HG02938 (cell line): ENCODE results near the gene AANAT.

Source experiments
- ATAC-seq: cut with Tn5 transposase; IDR thresholded peaks from one replicate; pipeline ENCODE4 v1.9.1; 2021; ENCODE audit warnings: mild to moderate bottlenecking, moderate library complexity; ENCODE audit not compliant: unreplicated experiment

The AANAT gene

DNA sequence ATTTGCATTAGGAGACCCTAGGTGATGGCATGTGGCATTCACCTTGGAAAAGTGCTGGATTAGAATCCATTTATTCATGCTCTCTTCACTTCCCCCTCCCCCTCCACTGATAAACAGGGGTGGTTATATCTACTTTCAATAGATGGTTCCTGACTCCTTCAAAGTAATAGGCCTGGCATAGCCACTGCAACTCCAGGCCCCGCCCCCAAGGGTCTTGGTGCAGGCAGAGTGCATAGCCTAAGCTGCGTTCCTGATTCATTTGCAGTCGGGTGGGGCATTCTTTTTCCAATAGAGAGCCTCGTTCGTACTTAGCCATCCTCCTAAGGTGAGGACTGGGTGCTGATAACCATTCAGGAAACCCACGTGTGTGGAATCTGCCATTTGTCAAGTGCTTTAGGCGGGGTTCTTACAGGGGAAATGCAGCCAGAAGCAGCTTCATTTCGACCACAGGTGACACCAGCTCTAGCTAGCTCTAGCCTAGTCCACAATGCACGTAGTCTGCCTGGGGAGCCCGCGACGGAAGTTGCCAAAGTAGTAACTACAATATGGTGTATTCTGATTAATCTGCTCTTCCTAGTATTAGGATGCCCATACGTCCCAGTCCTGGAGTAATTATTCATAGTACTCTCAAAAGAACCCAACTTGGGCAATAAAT is 25.6 kb upstream of the AANAT start:
- ATAC-seq = no peak

DNA sequence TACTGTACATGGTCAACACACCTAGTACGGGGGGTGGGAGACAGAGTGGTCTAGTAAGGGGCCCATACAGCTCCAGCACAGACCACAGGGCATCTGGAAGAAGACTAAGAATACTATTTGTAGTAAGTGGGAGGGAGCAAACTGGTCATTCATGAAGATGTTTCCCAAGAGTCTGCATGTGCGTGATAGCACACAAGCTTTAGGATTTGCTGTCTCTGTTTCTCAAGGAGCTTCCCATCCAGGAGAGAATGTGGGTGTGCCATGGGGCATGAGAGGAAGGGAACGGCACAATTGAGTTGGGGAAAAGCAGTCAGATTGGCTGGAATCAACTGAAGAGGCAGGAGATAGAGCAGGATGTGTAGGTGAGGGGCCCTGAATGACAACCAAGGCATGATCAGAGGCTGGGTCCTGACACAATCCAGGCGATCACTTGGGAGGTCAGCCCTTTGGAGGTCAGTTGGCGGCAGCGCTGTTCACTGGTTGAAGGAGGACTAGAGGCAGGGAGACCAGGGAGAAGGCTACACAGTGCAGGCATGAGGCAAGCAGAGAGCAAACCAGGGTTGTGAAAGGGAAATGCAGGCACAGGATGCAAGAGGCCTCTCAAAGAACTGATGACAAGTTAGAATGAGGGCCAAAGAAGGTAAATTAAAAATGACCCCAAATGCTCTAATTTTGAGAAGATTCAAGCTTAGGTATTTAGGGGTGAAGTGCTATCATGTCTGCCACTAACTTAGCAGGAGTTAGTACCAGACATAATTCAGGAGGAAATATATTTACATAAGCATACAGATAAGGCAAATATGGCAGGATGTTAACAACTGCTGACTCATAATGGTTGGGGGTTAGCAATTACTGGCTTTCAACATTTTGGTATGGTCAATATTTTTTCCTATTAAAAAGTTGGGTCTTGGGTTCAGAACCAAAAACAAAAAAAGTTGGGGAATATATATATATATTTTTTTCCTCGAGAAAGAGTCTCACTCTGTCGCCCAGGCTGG is 24.8 kb upstream of the AANAT start:
- no peak for ATAC-seq

DNA sequence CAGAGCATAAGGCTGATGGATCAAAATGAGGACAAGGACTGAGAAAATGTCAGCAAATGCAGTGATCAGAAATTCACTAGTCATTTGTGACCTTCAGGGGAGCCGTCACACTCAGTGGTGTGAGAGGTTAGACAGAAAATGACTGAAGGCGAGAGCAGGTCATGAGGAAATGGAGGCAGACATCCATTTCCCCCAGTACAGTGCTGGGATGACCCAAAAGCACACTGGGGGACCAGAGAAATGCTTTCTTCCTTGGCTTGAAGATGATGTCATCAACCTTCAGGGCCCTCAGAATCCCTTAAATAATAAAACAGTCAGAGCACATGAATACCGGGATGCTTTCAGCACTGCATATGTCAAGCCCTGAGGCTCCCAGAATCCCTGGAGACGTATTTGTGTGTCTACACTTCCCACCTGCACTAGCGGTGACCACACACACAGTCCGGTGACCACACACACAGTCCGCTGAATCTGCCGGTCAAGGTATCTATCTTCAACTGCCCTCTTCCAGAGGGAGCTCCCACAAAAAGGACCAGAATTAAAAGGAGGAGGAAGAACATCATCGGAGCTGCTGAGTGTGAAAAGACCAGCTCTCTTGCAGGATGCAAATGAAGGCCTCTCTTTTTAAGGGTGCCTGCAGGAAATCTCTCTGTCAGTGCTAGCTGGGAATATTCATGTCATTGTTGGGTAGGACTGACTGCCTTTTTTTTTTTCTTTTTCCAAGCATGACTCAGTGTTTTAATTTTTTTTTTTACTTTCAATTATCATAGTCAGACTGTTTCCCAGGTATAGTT is 22.7 kb upstream of the AANAT start:
- no peak for ATAC-seq

DNA sequence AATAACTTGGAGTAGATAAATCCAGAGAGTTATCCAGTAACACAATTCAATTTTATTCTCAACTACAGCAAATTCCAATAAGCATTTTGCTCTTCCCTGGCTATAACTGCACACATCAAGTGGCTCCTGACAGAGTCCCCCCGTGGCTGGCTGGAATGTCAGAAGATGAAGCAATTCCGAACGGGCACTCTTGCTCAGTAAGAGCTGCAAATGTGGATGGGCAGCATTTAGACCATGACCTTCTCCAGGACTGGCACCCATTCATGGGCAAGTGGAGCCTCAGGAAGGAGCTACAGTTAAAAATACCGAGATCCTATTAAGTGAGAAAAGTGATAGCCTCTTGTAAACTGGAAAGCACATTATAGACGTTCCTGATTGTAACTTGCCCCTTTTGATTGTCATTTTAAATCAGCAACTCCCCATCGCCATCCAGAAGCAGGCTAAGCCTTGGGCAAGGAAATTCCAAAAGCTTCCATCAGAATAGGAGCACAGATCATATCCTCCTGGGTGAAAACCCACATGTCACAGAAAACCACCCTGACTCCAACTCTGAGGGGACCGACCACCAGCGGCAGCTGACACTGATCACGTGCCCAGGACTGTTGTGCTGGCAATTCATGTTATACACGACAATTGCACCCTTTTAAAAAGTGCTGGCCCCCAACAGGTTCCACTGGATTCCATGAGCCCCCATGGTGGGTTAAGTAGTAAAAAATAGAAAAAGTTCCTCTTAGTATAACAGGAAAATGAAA is 21.5 kb upstream of the AANAT start:
- no peak for ATAC-seq

DNA sequence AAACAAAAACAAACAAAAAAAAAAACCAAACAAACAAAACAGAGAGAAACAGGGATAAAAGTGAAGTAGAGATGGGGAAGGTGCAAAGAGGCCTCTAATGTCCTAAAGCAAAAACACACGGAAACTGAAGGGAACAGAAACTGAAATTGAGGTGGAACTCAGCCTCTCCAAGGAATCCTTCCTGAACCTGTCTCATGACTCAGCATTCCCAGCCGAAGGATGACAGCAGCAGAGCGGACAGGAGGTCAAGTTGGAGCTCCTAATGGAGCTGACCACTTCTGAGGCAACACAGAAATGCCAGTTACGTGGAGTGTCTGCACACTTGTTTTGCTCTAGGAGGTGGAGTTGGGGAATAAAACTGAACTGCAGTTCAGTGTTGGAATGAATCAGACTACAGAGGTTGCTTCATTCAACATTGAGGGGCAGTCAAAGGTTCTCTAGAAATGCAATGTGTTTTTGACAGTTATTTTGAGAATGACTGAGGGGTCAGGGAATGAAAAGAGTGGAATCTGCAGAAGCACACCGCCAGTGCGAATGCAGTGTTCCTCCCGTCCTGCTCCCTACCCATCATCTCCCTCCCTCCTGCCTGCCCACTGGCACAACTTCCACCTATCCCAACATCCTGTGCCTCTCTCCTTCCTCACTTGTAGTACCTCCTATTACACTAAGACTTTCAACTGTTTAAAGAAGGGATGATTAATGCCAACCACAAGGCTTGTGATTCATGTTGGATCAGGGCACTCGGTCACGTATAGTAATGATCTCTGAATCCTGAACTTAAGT is 20.8 kb upstream of the AANAT start:
- ATAC-seq = no peak

DNA sequence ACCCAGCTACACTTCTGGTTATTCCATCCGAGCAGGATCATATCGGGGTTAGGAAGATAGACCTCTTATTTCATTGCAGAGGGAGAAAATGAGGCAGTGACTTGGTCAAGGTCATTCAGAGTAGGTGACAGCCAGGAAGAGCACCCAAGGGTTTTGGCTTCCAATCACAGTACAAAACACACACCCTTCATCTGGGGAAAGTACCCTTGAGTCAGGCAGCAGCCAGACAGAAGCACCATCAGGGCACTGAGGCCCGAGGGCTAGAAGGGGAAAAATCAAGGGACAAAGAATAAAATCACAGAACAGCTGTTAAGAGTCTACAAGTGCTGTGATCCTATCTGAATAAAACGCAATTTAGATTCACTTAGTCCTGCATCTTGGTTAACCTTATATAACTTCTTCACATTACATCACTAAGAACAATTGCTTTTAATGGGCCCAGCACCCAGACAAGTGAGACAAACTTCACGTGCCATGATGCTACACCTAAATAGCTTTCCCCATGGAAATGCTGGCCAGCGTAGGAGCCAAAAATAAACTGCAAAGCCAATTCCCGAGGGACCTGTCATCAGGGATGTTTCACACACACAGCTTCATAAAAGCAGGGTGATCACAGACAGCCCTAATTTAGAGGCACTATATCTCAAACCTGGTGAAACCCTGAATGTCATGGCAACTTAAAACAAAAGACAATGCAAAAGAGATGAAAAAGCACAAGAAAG is 19.3 kb upstream of the AANAT start:
- ATAC-seq = no peak

DNA sequence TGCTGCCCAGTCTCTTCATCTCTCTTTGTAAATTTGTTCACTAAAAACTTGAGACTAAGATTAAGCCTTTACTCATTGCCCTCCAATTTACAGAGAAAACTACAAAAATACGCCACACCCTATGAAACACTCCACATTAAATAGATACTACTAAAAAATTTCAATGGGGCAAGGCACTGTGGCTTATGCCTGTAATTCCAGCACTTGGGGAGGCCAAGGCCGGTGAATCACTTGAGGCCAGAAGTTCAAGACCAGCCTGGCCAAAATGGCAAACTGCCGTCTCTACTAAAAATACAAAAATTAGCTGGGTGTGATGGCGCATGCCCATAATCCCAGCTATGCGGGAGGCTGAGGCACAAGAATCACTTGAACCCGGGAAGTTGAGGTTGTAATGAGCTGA is 18.3 kb upstream of the AANAT start:
- no peak for ATAC-seq

DNA sequence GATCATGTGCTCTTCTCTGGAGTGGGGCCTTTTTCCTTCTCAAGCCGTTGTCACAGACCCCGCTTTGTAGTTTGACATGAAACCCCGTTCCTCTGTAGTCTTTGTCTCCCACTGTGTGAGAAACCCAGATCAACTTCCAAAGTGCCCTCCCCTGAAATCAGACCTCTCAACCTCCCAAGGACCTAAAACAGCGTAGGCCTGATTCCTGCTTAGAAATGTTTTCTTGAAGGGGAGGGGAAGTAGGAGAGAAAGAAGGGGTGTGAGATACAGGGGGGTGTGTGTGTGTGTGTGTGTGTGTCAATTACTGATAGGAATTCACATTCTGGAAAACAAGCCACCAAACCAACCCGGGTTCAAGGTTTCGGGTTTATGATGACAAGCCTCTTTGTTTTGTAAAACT is 15.9 kb upstream of the AANAT start:
- no peak for ATAC-seq

DNA sequence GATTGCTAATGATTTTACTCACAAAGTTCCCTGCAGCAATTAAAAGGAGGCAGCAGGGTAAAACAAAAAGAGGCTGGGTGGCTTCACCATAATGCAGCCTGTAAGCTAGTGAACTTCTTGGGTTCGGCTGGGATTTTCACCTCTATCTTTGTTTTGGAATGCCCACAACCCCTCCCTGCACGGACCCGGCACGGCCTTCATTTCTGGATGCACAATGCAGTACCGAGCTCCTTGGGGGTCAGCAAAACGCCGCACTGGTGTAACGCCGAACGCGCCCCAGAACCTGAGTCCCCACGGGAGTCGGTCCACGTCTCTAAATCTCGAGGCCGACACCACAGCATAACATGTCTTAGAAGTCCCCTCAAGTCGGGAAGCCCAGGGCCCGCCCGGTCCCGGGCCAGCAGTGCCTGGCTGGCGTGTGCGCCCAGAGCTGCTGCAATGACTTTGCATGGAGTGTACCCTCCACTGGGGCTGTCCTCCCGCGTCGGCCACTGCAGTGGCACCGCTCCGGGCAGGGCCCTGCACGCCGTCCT is 15.2 kb upstream of the AANAT start:
- no peak for ATAC-seq

DNA sequence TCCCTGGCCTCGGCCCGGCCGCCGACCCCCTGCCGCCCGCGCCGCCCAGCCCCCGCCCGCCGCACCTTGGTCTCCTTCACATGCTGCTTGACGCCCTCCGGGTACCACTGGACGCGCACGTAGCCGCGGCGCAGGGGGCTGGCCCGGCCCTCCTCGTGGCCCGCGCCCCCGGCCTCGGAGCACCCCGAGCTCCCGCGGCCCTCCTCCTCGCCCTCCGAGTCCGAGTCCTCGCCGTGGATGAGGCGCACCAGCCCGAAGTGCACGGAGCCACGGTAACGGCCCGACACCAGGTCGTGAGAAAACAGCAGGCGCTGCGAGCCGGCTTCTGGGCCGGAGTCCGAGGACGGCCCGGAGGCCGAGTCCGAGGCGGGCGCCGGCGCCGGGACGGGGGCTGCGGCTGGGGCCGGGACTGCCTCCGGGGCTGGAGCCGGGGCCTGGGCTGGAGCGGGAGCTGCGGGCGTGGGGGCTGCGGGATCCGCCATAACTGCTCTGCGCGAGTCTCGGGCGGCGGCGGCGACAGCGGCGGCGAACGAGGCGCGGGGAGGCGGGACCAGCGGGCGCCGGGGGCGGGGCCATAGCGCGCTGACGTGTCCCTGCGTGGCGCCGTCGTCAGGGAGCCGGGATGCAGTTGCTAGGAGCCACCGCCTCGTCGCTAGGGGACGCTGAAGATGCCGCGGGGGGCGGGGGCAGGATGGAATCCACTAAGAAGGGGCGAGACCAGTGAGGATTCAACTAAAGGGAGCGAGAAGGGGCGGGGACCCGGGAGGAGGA is 14.6 kb upstream of the AANAT start, which contains the start of gene UBE2O:
TSS of gene UBE2O (minus strand) at position 493 of the 771 bp plus-strand sequence. CDS start at position 482, 11 bp downstream.
- ATAC-seq = peak; percentile 86

DNA sequence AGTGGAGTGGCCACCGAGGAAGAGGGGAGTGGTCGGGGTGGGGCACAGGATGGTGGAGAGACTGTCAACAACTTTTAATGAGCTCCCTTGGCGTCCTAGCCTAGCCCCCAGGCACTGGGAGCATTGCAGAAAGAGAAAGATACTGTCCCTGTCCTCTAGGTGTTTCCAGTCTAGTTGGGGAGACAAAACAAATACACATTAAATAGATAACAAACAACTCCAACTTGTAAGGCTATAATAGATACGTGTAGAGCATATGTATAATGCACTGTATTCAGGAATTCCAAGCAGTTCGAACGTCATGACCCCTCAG is 14.0 kb upstream of the AANAT start:
- no peak for ATAC-seq

DNA sequence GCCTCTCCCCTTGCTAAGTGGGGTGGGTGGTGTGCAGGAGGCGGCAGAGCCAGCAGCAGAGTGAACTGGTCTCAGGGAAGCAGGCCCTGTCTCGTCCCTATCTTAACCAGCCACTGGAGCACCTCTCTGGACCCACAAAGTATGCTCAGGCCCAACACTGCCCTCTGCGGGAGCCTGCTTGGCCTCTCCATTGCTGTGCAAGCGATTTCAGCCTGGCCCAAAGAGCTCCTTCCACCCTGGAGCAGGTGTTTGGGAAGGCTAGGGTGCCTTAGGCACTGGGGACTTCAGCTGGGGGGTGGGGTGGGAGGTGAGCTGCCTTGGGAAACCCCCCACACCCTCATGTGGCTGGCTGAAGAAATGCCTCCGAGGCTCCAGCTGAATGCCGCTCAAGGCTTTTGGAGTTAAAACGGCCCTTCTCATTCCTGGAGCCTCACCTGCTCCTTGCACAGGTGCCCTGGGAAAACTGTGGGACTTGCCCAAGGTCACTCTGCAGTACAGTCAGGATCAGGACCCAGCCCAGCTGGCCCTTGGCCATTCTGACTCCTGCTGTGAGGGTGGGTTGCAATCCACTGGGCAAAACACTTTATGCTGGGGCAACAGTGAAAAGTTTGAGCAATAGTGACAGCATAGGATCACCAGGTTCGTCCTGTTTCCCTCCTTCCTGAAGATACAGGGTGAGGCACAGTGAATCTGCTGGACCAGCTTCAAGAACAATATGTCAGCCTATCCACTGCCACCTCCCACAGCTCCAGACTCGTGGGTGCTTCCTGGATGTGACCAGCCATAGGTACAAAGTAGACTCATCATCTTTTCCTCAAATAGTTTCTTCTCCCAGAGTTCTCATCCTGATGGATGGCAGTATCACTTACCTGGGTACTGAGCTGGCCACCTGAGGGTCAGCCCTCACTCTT is 8.6 kb upstream of the AANAT start:
- no peak for ATAC-seq

DNA sequence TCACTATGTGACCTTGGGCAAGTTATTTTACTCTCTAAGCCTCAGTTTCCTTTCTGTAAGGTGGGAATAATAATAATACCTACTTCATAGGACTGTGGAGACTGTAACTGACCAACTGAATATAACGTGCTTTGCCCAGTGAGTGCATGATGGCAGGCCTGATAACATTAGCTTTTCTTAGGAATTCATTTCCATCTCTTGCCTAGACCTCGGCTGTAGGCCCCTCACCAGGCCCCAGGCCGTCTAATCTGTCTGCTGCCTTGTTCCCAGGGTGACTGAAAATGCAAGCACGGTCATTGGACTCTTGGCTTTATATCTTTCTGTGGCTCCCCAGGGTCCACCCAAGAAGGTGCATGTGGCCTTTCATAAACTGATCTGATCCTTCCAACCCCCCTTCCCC is 7.7 kb upstream of the AANAT start:
- no peak for ATAC-seq

DNA sequence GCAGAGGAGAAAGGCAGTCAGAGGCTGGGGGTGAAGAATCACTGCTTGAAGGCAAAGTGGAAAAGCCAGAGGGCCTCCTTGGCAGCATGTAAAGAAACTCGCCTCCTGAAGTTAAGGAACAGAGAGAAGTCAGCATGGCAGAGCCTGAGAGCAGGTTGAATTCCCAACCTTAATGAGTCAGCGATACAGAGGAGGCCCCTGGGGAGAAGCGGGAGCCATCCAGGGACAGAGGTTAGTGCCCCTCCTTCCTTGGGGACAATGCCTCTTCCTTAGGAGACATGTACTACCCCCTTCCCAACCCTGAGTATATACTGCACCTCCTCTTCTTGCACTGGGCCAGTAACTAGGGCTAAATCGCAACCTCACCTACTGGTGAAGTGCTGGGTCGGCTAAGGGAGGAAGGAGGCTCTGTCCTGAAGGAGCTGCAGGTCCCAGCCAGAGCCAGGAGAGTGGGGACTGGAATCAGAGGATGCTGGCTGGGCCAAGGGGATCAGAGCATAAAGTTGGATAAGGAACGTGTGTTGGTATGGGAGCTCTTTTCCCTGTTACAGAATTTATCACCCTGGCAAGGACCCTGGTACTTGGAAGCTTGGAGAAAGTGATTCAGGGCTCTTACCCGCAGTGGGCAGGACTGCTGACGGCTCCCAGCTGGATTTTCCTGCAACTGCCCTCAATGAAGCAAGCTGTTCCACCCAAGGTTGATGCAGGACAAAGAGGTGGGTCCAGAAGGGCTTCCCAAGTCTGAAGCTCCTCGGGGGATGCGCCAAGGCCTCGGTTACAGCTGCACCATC is 5.4 kb upstream of the AANAT start:
- no peak for ATAC-seq

DNA sequence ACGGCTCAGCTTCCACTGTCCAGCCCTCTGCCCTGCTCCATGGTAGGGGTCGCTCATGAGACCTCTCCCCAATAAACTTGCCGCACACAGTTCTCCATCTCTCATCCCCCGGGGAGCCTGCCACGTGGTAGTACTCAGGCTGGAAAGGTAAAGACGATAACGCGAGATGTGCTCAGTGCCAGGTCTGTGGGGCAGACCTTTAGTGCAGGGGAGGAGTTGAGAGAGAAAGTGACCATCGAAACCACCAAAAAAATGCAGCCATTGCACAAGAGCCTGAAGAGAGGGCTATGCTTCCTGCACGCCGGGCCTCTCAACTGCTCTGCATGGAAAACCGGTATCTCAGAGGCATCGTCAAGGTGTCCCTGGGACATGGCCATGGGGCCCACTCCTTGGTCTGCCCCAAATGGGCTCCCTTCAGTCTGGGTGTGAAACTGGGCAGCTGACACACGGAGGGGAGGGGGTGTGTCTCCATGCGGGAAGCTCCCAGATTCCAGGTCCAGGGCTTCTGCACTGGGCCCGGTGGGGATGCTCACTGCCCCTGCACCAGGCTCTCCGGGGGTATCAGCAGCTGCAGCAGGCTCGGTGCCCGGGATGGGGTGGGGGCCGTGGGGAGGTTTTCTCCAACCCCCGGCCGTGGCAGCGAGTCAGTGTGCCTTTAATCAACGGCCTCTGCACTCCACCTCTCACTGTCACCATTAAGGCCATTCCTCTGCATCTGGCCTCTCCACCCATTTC is 4.7 kb upstream of the AANAT start:
- ATAC-seq = no peak

DNA sequence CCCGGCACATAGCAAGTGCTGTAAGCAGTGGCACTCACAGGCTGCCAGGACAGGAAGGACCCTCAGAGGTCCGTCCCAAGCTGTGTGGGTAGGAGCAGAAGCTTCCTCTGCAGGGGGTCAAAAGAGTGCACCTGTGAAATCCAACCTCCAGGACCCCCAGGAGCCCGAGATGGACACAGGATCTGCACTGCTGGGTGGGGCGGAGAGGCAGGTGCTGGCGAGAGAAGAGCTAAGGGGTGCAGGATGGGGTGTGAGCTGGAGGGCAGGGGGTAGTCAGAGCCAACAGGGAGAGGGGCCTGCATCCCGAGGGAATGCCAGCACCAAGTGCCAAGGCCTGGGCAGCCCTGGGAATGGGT is 650 bp upstream of the AANAT start:
- no peak for ATAC-seq
